CD4-positive, alpha-beta T cell treated with Interleukin-15 for 1 hour (primary cell): Measurements from ENCODE around the gene SLA2.
A peak's percentile ranks its signal among the peaks of the same experiment; 100 is the strongest.
"Not testable (repeated sequence)": the region's sequence is repeated elsewhere in the genome, so short reads cannot be mapped to it uniquely, and the experiment has no call there.

Experiments
- DNase-seq: peaks from one replicate; pipeline ENCODE4 v3.0.0-alpha.2; 2020

Gene SLA2

GRCh38 chr20:36645998-36646397 is at the start of gene SLA2:
Gene SLA2 (minus strand): TSS chr20:36646196. CDS start chr20:36641335, 4,861 bp downstream.
- peak; percentile 73 for DNase-seq

- DNase-seq: not testable (repeated sequence)
Observed at GRCh38 chr20:36695467-36695866, 49.5 kb upstream of the SLA2 start.

- no peak for DNase-seq
Observed at GRCh38 chr20:36688630-36689029, 42.6 kb upstream of the SLA2 start.

- DNase-seq: no peak
Observed at GRCh38 chr20:36687850-36688249, 41.9 kb upstream of the SLA2 start.

- DNase-seq: no peak
Observed at GRCh38 chr20:36686944-36687343, 40.9 kb upstream of the SLA2 start.

GRCh38 chr20:36686504-36686903 is 40.5 kb upstream of the SLA2 start:
- DNase-seq: no peak

GRCh38 chr20:36684747-36685146 is 38.8 kb upstream of the SLA2 start:
- no peak for DNase-seq

- DNase-seq: no peak
Observed at GRCh38 chr20:36682311-36682710, 36.3 kb upstream of the SLA2 start.

GRCh38 chr20:36677422-36677771 is 31.4 kb upstream of the SLA2 start:
- DNase-seq: no peak

GRCh38 chr20:36676701-36677421 is 30.9 kb upstream of the SLA2 start:
- DNase-seq: no peak

GRCh38 chr20:36675545-36675944 is 29.5 kb upstream of the SLA2 start:
- not testable (repeated sequence) for DNase-seq

GRCh38 chr20:36672991-36673390 is 27.0 kb upstream of the SLA2 start:
- no peak for DNase-seq

GRCh38 chr20:36670665-36671357 is 24.8 kb upstream of the SLA2 start:
- DNase-seq: no peak

GRCh38 chr20:36666181-36666740 is 20.3 kb upstream of the SLA2 start:
- DNase-seq: no peak

GRCh38 chr20:36663031-36663430 is 17.0 kb upstream of the SLA2 start:
- no peak for DNase-seq

- DNase-seq: no peak
Observed at GRCh38 chr20:36658300-36658699, 12.3 kb upstream of the SLA2 start.

GRCh38 chr20:36656733-36657132 is 10.7 kb upstream of the SLA2 start:
- no peak for DNase-seq

GRCh38 chr20:36655004-36655403 is 9.0 kb upstream of the SLA2 start:
- no peak for DNase-seq

GRCh38 chr20:36654506-36654905 is 8.5 kb upstream of the SLA2 start:
- DNase-seq: no peak

- no peak for DNase-seq
Observed at GRCh38 chr20:36653456-36653855, 7.5 kb upstream of the SLA2 start.

- DNase-seq: no peak
Observed at GRCh38 chr20:36647196-36648121, 1.5 kb upstream of the SLA2 start.

- no peak for DNase-seq
Observed at GRCh38 chr20:36646678-36647077, 682 bp upstream of the SLA2 start.

- DNase-seq: no peak
Observed at GRCh38 chr20:36645353-36645752, 643 bp downstream of the SLA2 start.
